Measurements from ENCODE around the gene HIVEP3. TPM values are rescaled to one million over a fixed set of nuclear protein-coding genes. Genes with fewer than 3 reads are reported as not detected.

The HIVEP3 gene
- total and polyA plus RNA-seq, 3 experiments from 2014 or later: 15.1 to 24.0 (median 23.0) TPM

DNA sequence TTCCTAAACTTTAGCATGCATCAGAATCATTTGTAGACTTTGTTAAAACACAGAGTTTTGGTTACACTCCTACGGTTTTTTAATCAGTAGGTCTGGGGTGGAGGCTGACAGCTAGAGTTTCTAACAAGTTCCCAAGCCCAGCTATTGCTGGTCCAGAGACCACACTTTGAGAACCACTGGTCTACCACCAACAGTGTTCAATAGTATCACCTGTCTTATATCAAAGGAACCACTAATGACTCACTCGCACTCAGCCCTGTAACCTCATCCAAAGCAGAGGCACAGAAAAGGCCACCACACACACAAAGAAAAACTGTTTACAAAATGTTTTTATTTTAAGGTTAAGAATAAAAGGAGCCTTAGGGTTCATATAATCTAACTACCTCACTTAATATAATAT, 68.7 kb downstream of the HIVEP3 start:
- Mint-ChIP-seq H3K27me3 (no peaks in the 10 kb centered on the region), H3K27ac (no peak overlapping the region), H3K4me3 (no peak overlapping the region), H3K36me3 (peaks cover 6 to 21% (median 7%) of the 10 kb centered on the region in 3 donors), H3K4me1 (peaks cover 21 to 35% (median 24%) of the 10 kb centered on the region in 3 donors), H3K9me3 (no peaks in the 10 kb centered on the region)
- Histone ChIP-seq H3K4me3 (ENCODE audit: low read length) (no peak overlapping the region), H3K36me3 (ENCODE audit: insufficient read depth, low read length) (no peaks in the 10 kb centered on the region), H3K4me1 (ENCODE audit: insufficient read depth, low read length) (no peaks in the 10 kb centered on the region), H3K27me3 (ENCODE audit: insufficient read depth, low read length, poor library complexity, severe bottlenecking) (no peaks in the 10 kb centered on the region), H3K27ac (ENCODE audit: low read depth, low read length) (no peak overlapping the region), H3K9me3 (ENCODE audit: low read length) (no peaks in the 10 kb centered on the region)
- DNase-seq: peak in 2 of 5 donors; percentile 30 to 54
- CTCF ChIA-PET: no interaction called here
- POLR2A ChIA-PET: no interaction called here

- Histone ChIP-seq H3K4me3 (ENCODE audit: low read length) (no peak overlapping the region), H3K4me1 (ENCODE audit: insufficient read depth, low read length) (no peaks in the 10 kb centered on the region), H3K9me3 (ENCODE audit: low read length) (no peaks in the 10 kb centered on the region), H3K27me3 (ENCODE audit: insufficient read depth, low read length, poor library complexity, severe bottlenecking) (no peaks in the 10 kb centered on the region), H3K27ac (ENCODE audit: low read depth, low read length) (no peak overlapping the region), H3K36me3 (ENCODE audit: insufficient read depth, low read length) (no peaks in the 10 kb centered on the region)
- ChIA-PET CTCF (no interaction called here), POLR2A (no interaction called here)
- Mint-ChIP-seq H3K4me1 (peaks cover 21 to 35% (median 24%) of the 10 kb centered on the region in 3 donors), H3K36me3 (peaks cover 6 to 21% (median 10%) of the 10 kb centered on the region in 3 donors), H3K27ac (no peak overlapping the region), H3K27me3 (no peaks in the 10 kb centered on the region), H3K9me3 (no peaks in the 10 kb centered on the region), H3K4me3 (no peak overlapping the region)
- DNase-seq: no peak
Observed at GRCh38 chr1:41849211-41849759, 69.4 kb downstream of the HIVEP3 start.

DNA sequence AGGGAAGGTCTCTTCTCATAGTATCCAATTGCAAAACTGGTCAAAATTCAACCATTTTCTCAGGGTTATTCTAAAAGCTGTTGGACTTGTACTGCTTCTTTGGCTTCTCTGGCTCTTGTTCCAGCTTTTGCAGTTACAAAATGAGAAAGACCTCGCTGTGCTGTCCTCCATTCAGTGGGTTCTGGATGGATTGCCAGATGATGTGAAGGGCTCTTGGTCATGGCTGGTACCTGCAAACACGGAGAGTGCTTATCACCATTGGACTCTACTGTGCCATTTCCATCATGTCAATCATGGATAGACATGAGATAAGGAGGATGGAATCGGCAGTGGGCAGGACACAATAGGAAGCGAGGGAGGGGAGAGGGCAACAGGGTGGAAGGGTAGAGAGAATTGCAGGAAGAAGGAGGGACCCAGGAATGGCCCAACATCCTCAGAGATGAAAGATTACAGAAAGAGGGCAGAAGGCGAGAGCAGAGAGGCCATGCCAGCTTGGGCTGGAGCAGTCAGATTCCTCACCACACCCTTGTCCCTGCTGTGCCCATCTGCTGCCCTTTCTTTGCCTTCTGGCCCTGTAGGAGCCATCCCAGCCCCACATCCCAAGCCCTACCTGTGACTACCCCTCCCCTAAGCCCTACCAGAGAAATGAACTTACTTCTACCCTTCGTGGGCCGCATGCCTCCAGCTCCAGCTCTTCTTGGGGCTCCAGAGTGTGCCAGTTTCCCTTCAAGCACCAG, 70.3 kb downstream of the HIVEP3 start:
- no peak for DNase-seq
- no peaks in the 10 kb centered on the region for H3K9me3 Mint-ChIP-seq
- CTCF ChIA-PET: no interaction called here
- no peaks in the 10 kb centered on the region for H3K4me1 ChIP-seq (ENCODE audit: insufficient read depth, low read length)
- H3K4me3 Mint-ChIP-seq: no peak overlapping the region
- H3K27ac Mint-ChIP-seq: peak overlapping the region in 2 of 8 donors; percentile 5 to 26
- H3K4me3 ChIP-seq (ENCODE audit: low read length): no peak overlapping the region
- H3K9me3 ChIP-seq (ENCODE audit: low read length): no peaks in the 10 kb centered on the region
- H3K36me3 Mint-ChIP-seq: peaks cover 6 to 21% (median 8%) of the 10 kb centered on the region in 3 donors
- H3K27ac ChIP-seq (ENCODE audit: low read depth, low read length): no peak overlapping the region
- POLR2A ChIA-PET: no interaction called here
- no peaks in the 10 kb centered on the region for H3K27me3 ChIP-seq (ENCODE audit: insufficient read depth, low read length, poor library complexity, severe bottlenecking)
- H3K27me3 Mint-ChIP-seq: no peaks in the 10 kb centered on the region
- H3K36me3 ChIP-seq (ENCODE audit: insufficient read depth, low read length): no peaks in the 10 kb centered on the region
- peaks cover 21 to 33% (median 24%) of the 10 kb centered on the region in 3 donors for H3K4me1 Mint-ChIP-seq

- Histone ChIP-seq H3K27ac (ENCODE audit: low read depth, low read length) (no peak overlapping the region), H3K9me3 (ENCODE audit: low read length) (no peaks in the 10 kb centered on the region), H3K4me3 (ENCODE audit: low read length) (no peak overlapping the region), H3K36me3 (ENCODE audit: insufficient read depth, low read length) (no peaks in the 10 kb centered on the region), H3K4me1 (ENCODE audit: insufficient read depth, low read length) (no peaks in the 10 kb centered on the region), H3K27me3 (ENCODE audit: insufficient read depth, low read length, poor library complexity, severe bottlenecking) (no peaks in the 10 kb centered on the region)
- H3K9me3 Mint-ChIP-seq: no peaks in the 10 kb centered on the region
- H3K4me3 Mint-ChIP-seq: no peak overlapping the region
- no peaks in the 10 kb centered on the region for H3K27me3 Mint-ChIP-seq
- H3K36me3 Mint-ChIP-seq: peaks cover 3 to 20% (median 6%) of the 10 kb centered on the region in 3 donors
- DNase-seq: no peak
- ChIA-PET CTCF (no interaction called here), POLR2A (no interaction called here)
- no peak overlapping the region for H3K27ac Mint-ChIP-seq
- peaks cover 21 to 30% (median 24%) of the 10 kb centered on the region in 3 donors for H3K4me1 Mint-ChIP-seq
Observed at GRCh38 chr1:41847733-41848132, 71.0 kb downstream of the HIVEP3 start.

GRCh38 chr1:41846625-41847405, 71.9 kb downstream of the HIVEP3 start:
- Histone ChIP-seq H3K4me3 (ENCODE audit: low read length) (no peak overlapping the region), H3K9me3 (ENCODE audit: low read length) (no peaks in the 10 kb centered on the region), H3K27ac (ENCODE audit: low read depth, low read length) (no peak overlapping the region), H3K27me3 (ENCODE audit: insufficient read depth, low read length, poor library complexity, severe bottlenecking) (no peaks in the 10 kb centered on the region), H3K4me1 (ENCODE audit: insufficient read depth, low read length) (no peaks in the 10 kb centered on the region), H3K36me3 (ENCODE audit: insufficient read depth, low read length) (no peaks in the 10 kb centered on the region)
- H3K27me3 Mint-ChIP-seq: no peaks in the 10 kb centered on the region
- H3K4me3 Mint-ChIP-seq: no peak overlapping the region
- no peak for DNase-seq
- ChIA-PET CTCF (no interaction called here), POLR2A (no interaction called here)
- H3K9me3 Mint-ChIP-seq: no peaks in the 10 kb centered on the region
- peaks cover 3 to 18% (median 6%) of the 10 kb centered on the region in 3 donors for H3K36me3 Mint-ChIP-seq
- no peak overlapping the region for H3K27ac Mint-ChIP-seq
- peaks cover 24 to 34% (median 25%) of the 10 kb centered on the region in 3 donors for H3K4me1 Mint-ChIP-seq

- Histone ChIP-seq H3K36me3 (ENCODE audit: insufficient read depth, low read length) (no peaks in the 10 kb centered on the region), H3K27ac (ENCODE audit: low read depth, low read length) (no peak overlapping the region), H3K4me1 (ENCODE audit: insufficient read depth, low read length) (no peaks in the 10 kb centered on the region), H3K27me3 (ENCODE audit: insufficient read depth, low read length, poor library complexity, severe bottlenecking) (no peaks in the 10 kb centered on the region), H3K9me3 (ENCODE audit: low read length) (no peaks in the 10 kb centered on the region), H3K4me3 (ENCODE audit: low read length) (no peak overlapping the region)
- H3K4me3 Mint-ChIP-seq: no peak overlapping the region
- no peaks in the 10 kb centered on the region for H3K9me3 Mint-ChIP-seq
- H3K36me3 Mint-ChIP-seq: peaks cover 3 to 18% (median 4%) of the 10 kb centered on the region in 3 donors
- DNase-seq: no peak
- peak overlapping the region in 2 of 8 donors; percentile 17 to 34 for H3K27ac Mint-ChIP-seq
- peaks cover 0 to 3% of the 10 kb centered on the region in 2 donors for H3K27me3 Mint-ChIP-seq
- ChIA-PET POLR2A (no interaction called here), CTCF (no interaction called here)
- H3K4me1 Mint-ChIP-seq: peaks cover 15 to 38% (median 19%) of the 10 kb centered on the region in 3 donors
Observed at GRCh38 chr1:41844781-41845272, 73.9 kb downstream of the HIVEP3 start.

DNA sequence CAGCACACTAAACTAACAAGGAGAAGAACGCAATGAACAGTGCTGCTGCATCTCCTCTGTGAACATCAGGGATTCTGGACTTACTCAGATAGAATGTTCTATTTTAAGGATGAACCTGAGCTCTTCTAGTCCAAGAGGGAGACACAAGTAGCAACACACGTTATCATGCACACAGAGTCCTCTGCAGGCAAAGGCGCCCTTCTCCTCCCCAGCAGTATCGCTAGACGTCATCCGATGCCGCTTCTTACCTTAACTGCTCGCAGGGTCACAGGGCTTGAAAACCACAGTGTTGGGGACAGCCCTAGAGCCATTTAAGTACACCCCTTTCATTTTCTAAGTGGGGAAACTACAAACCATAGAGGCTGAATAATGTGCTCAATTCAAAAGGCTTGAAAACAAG, 74.5 kb downstream of the HIVEP3 start:
- ChIA-PET CTCF (no interaction called here), POLR2A (no interaction called here)
- Histone ChIP-seq H3K4me1 (ENCODE audit: insufficient read depth, low read length) (no peaks in the 10 kb centered on the region), H3K27me3 (ENCODE audit: insufficient read depth, low read length, poor library complexity, severe bottlenecking) (no peaks in the 10 kb centered on the region), H3K9me3 (ENCODE audit: low read length) (no peaks in the 10 kb centered on the region), H3K4me3 (ENCODE audit: low read length) (no peak overlapping the region), H3K36me3 (ENCODE audit: insufficient read depth, low read length) (no peaks in the 10 kb centered on the region), H3K27ac (ENCODE audit: low read depth, low read length) (no peak overlapping the region)
- Mint-ChIP-seq H3K27me3 (peaks cover 0 to 3% of the 10 kb centered on the region in 2 donors), H3K36me3 (peaks cover 3 to 18% (median 4%) of the 10 kb centered on the region in 3 donors), H3K4me1 (peaks cover 14 to 34% (median 17%) of the 10 kb centered on the region in 3 donors), H3K4me3 (no peak overlapping the region), H3K27ac (peak overlapping the region in 2 of 8 donors; percentile 17 to 44), H3K9me3 (no peaks in the 10 kb centered on the region)
- no peak for DNase-seq
